Nucleus accumbens (tissue), 56 donors: ENCODE results near the gene HEG1.

Experiments
- DNase-seq, 56 donors: peaks; one replicate each; lab custom pipeline; 2025; lab: John Stamatoyannopoulos, UW

The HEG1 gene

GRCh38 chr3:124998247-124998630 lies 57.6 kb downstream of the HEG1 start:
- DNase-seq = no peak

- peak in 1 of 56 donors; percentile 3 for DNase-seq
These were observed 58.2 kb downstream of the HEG1 start for GRCh38 chr3:124997303-124998246.

- DNase-seq = peak in 48 of 56 donors; percentile 7 to 80 (median 52)
These were observed 60.3 kb downstream of the HEG1 start for GRCh38 chr3:124995460-124995994.

- no peak for DNase-seq
These were observed 62.3 kb downstream of the HEG1 start for GRCh38 chr3:124993466-124993865.

GRCh38 chr3:124992041-124992440 lies 63.8 kb downstream of the HEG1 start:
- no peak for DNase-seq

- no peak for DNase-seq
These were observed 69.3 kb downstream of the HEG1 start for GRCh38 chr3:124986192-124987143.

GRCh38 chr3:124985349-124985748 lies 70.4 kb downstream of the HEG1 start:
- no peak for DNase-seq

- no peak for DNase-seq
These were observed 71.0 kb downstream of the HEG1 start for GRCh38 chr3:124984754-124985153.

GRCh38 chr3:124982855-124983254 lies 72.9 kb downstream of the HEG1 start:
- no peak for DNase-seq

GRCh38 chr3:124981472-124981871 lies 74.3 kb downstream of the HEG1 start:
- DNase-seq = no peak

- no peak for DNase-seq
These were observed 77.2 kb downstream of the HEG1 start for GRCh38 chr3:124978627-124979026.

- no peak for DNase-seq
These were observed 79.4 kb downstream of the HEG1 start for GRCh38 chr3:124976383-124976782.

GRCh38 chr3:124974691-124975090 lies 81.1 kb downstream of the HEG1 start:
- no peak for DNase-seq

GRCh38 chr3:124973290-124973689 lies 82.5 kb downstream of the HEG1 start:
- no peak for DNase-seq

- no peak for DNase-seq
These were observed 83.3 kb downstream of the HEG1 start for GRCh38 chr3:124972457-124972856.

GRCh38 chr3:124969963-124970722 lies 85.7 kb downstream of the HEG1 start:
- no peak for DNase-seq

GRCh38 chr3:124969190-124969589 lies 86.6 kb downstream of the HEG1 start:
- DNase-seq = no peak

- DNase-seq = no peak
These were observed 87.8 kb downstream of the HEG1 start for GRCh38 chr3:124967964-124968363.

GRCh38 chr3:124966521-124967445 lies 89.0 kb downstream of the HEG1 start:
- DNase-seq = peak in 2 of 56 donors; percentile 3 to 8
